PC-3 (cell line): ENCODE measurements around the gene SDK1.

ENCODE experiments used
- CTCF ChIP-seq: fragments of 300-600 bp; sonication (generic); conservative IDR thresholded peaks from 2 replicates; pipeline ENCODE4 v1.5.1; 2017; ENCODE audit warnings: antibody characterized with exemption, low read depth, mild to moderate bottlenecking, low read length
- EZH2 ChIP-seq: fragments of 300-600 bp; sonication (generic); IDR thresholded peaks from one replicate; pipeline ENCODE4 v1.6.1; 2017; ENCODE audit warnings: antibody characterized with exemption, mild to moderate bottlenecking, low read length; ENCODE audit not compliant: unreplicated experiment
- EZH2phosphoT487 ChIP-seq: fragments of 300-600 bp; sonication (generic); IDR thresholded peaks from 2 replicates; pipeline ENCODE4 v1.6.1; 2018; ENCODE audit warnings: mild to moderate bottlenecking, antibody characterized with exemption, low read length, borderline replicate concordance

GRCh38 chr7:3712841-3713240, 411.8 kb downstream of the SDK1 start:
- TF ChIP-seq CTCF, result no peak
- no peak for TF ChIP-seq EZH2phosphoT487
- TF ChIP-seq EZH2, result no peak
